ENCODE data around the gene CACNA1S. TPM values are rescaled to one million over a fixed set of nuclear protein-coding genes. Genes with fewer than 3 reads are reported as not detected.

The CACNA1S gene
- total and polyA plus RNA-seq, 2 of the 8 experiments (the other 6 are each of a cell fraction or from before 2014, with no cell fraction given), result 0.06 TPM; not detected in 1

DNA sequence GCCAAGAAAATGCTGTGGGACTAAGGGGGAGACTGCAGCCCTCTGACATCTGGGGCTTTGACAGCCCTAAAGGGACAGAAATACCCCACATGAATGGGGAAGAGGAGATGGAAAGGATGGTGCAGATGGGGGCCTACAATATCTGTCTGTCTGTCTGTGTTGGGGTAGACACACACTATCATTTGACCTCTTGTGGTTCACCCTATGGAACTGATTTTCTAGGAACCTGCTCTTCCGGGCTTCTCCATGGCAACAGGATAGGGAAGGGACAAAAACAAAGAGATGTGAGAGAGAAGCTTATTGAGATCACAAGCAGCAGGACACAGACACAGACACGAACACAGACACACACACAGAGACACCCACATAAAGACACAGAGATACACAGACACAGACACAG lies 105.8 kb downstream of the CACNA1S start:
- no peak overlapping the region for H3K14ac ChIP-seq (ENCODE audit: insufficient read length)
- peaks cover 5 to 14% of the 10 kb centered on the region in 2 experiments for H4K20me1 ChIP-seq (replicated peaks in 1 of 2; ENCODE audit: control insufficient read depth in 1 of 2, insufficient read depth in 2 of 2, low read length in 2 of 2)
- H3K4me1 ChIP-seq (replicated peaks in 1 of 4; ENCODE audit: control insufficient read depth in 3 of 4, insufficient read depth in 4 of 4, low read length in 3 of 4), result peaks cover 0 to 9% (median 6%) of the 10 kb centered on the region in 4 experiments; a peak in 5 of 7 replicates
- H3K79me1 ChIP-seq (ENCODE audit: low read depth, low read length), result peaks cover 3% of the 10 kb centered on the region; the same call in 1 of the 2 replicates
- H2AFZ ChIP-seq (ENCODE audit: low read length), result no peak overlapping the region
- H3K79me2 ChIP-seq (ENCODE audit: control insufficient read depth in 1 of 2, insufficient read depth in 2 of 2, low read length in 2 of 2), result no peaks in the 10 kb centered on the region; a peak in 1 of 4 replicates
- H2AK5ac ChIP-seq (ENCODE audit: low read depth, low read length), result no peak overlapping the region
- H4K8ac ChIP-seq (ENCODE audit: extremely low read depth, insufficient read depth, low read length), result no peak overlapping the region
- POLR2A ChIA-PET (ENCODE audit: partially characterized antibody), result interaction anchor here (1.1 to 1.2 kb wide), 2 partner anchors 20 to 99 kb away, joined by 3 read pairs; no protein-coding TSS in a partner anchor
- no peak overlapping the region for H2BK15ac ChIP-seq (ENCODE audit: low read length)
- H3K4me2 ChIP-seq (ENCODE audit: insufficient read depth in 1 of 2, low read depth in 2 of 2, low read length in 2 of 2), result no peak overlapping the region
- TF ChIP-seq KDM1A (IDR thresholded peaks at IDR 0.05; ENCODE audit: borderline replicate concordance, low read length), result no peak
- no peak for TF ChIP-seq KDM4A (IDR thresholded peaks at IDR 0.05; ENCODE audit: low read depth, low read length, severe bottlenecking)
- TF ChIP-seq SP4 (IDR thresholded peaks at IDR 0.05; ENCODE audit: low read length), result no peak
- no peak for TF ChIP-seq EZH2 (IDR thresholded peaks at IDR 0.05; ENCODE audit: low read depth, low read length, severe bottlenecking)
- TF ChIP-seq RAD21 (IDR thresholded peaks at IDR 0.05 in 1 of 2, conservative IDR thresholded peaks at IDR 0.05 in 1 of 2; ENCODE audit: low read depth in 2 of 2, low read length in 2 of 2), result no peak
- no peak for TF ChIP-seq ASH2L (IDR thresholded peaks at IDR 0.05; ENCODE audit: low read length)
- no peak for TF ChIP-seq TEAD4 (IDR thresholded peaks at IDR 0.05; ENCODE audit: low read depth, low read length)
- H3K23ac ChIP-seq (ENCODE audit: insufficient read length), result no peak overlapping the region
- H3K36me3 ChIP-seq (ENCODE audit: control insufficient read depth in 2 of 4, insufficient read depth in 4 of 4, low read length in 3 of 4), result peaks cover 0 to 12% (median 1%) of the 10 kb centered on the region in 4 experiments; a peak in 4 of 8 replicates
- H2BK5ac ChIP-seq (ENCODE audit: low read depth, low read length), result no peak overlapping the region
- DNase-seq (ENCODE audit: low read depth in 1 of 2, low spot score in 2 of 2) (no peak), FAIRE-seq (no peak)
- peaks cover 10% of the 10 kb centered on the region; the same call in 1 of the 2 replicates for H3K23me2 ChIP-seq (ENCODE audit: low read depth, low read length)
- H3K4me3 ChIP-seq (ENCODE audit: extremely low read depth in 1 of 4, insufficient read depth in 2 of 4, low read depth in 3 of 4, low read length in 4 of 4), result no peak overlapping the region
- no peak overlapping the region for H2BK12ac ChIP-seq (ENCODE audit: low read depth, low read length)
- no peak overlapping the region for H3K18ac ChIP-seq (ENCODE audit: extremely low read depth, low read length)
- no peak overlapping the region for H3K27ac ChIP-seq (ENCODE audit: low read depth, low read length)
- WGBS, 2 experiments (ENCODE audit: extremely low coverage in 1 of 2, insufficient coverage in 1 of 2, insufficient read length in 1 of 2, insufficient replicate concordance in 2 of 2, low coverage in 1 of 2, low lambda C conversion rate in 2 of 2, missing lambda C conversion rate in 1 of 2), result 91% methylated on average over 2 of the region's 2 CpGs; no CpG with 5 or more reads in 1 of the 2 experiments
- H3K9me3 ChIP-seq (ENCODE audit: insufficient read depth in 2 of 2, low read depth in 1 of 2, low read length in 1 of 2), result no peaks in the 10 kb centered on the region
- H2BK120ac ChIP-seq (replicated peaks; ENCODE audit: low read depth, low read length), result no peak overlapping the region
- CTCF ChIA-PET (ENCODE audit: partially characterized antibody), result interaction anchor here (0.5 to 3.8 kb wide), 9 partner anchors 8 to 269 kb away, joined by 3 to 24 read pairs (median 5); partner anchors contain the start of gene KIF21B
- H2BK20ac ChIP-seq (ENCODE audit: low read length), result no peak overlapping the region
- H3K56ac ChIP-seq (replicated peaks; ENCODE audit: insufficient read length, low read depth, low read length), result peak overlapping the region; percentile 48
- H3K27me3 ChIP-seq (replicated peaks in 1 of 4; ENCODE audit: control insufficient read depth in 3 of 4, extremely low read depth in 1 of 4, insufficient read depth in 3 of 4, low read length in 3 of 4), result no peaks in the 10 kb centered on the region
- H4K5ac ChIP-seq (ENCODE audit: insufficient read length, low read depth, low read length), result no peak overlapping the region
- H3K4ac ChIP-seq (replicated peaks; ENCODE audit: insufficient read length, low read depth, low read length), result no peak overlapping the region
- H3K9ac ChIP-seq (replicated peaks in 1 of 4; ENCODE audit: extremely low read depth in 1 of 4, low read depth in 3 of 4, low read length in 3 of 4), result no peak overlapping the region
- H4K91ac ChIP-seq (replicated peaks; ENCODE audit: insufficient read length, low read length), result no peak overlapping the region

Data from H1 (cell line).